Stimulated activated effector memory CD8-positive, alpha-beta T cell treated with anti-CD3 and anti-CD28 coated beads, Interleukin-12 subunit alpha, Interleukin-12 subunit beta, amount 100 ng/mL, for 72 hours (primary cell): ENCODE results near the gene BTG1.

Experiments used
- ATAC-seq: fragments of 150-1000 bp; cut with Tn5 transposase; 2 replicates; pipeline ENCODE4 v1.10.0; 2021
- DNase-seq, 2 donors: peaks; one replicate each; pipeline ENCODE4 v3.0.0; 2021 to 2022; ENCODE audit warnings: low spot score in 2 of 2
- H3K27ac Mint-ChIP-seq: one replicate; pipeline ENCODE4 v1.8.0; 2022; ENCODE audit warnings: mild to moderate bottlenecking, mixed read lengths
- H3K36me3 Mint-ChIP-seq: one replicate; pipeline ENCODE4 v1.8.0; 2022; ENCODE audit warnings: mild to moderate bottlenecking, mixed read lengths
- H3K4me1 Mint-ChIP-seq: one replicate; pipeline ENCODE4 v1.8.0; 2022; ENCODE audit warnings: mixed read lengths
- H3K4me3 Mint-ChIP-seq: one replicate; pipeline ENCODE4 v1.8.0; 2022; ENCODE audit warnings: mild to moderate bottlenecking, mixed read lengths
- H3K9me3 Mint-ChIP-seq: one replicate; pipeline ENCODE4 v1.8.0; 2022; ENCODE audit warnings: mixed read lengths

BTG1 gene

GRCh38 chr12:92129609-92130008 lies 16.0 kb downstream of the BTG1 start:
- DNase-seq (no peak), ATAC-seq (no peak)
- H3K9me3 Mint-ChIP-seq, result no peaks in the 10 kb centered on the region
- H3K4me3 Mint-ChIP-seq, result no peak overlapping the region
- H3K36me3 Mint-ChIP-seq, result peaks cover 79% of the 10 kb centered on the region
- H3K27ac Mint-ChIP-seq, result peak overlapping the region; percentile 60
- peaks cover 57% of the 10 kb centered on the region for H3K4me1 Mint-ChIP-seq

- peaks cover 57% of the 10 kb centered on the region for H3K4me1 Mint-ChIP-seq
- no peaks in the 10 kb centered on the region for H3K9me3 Mint-ChIP-seq
- DNase-seq (no peak), ATAC-seq (no peak)
- peak overlapping the region; percentile 60 for H3K27ac Mint-ChIP-seq
- no peak overlapping the region for H3K4me3 Mint-ChIP-seq
- peaks cover 71% of the 10 kb centered on the region for H3K36me3 Mint-ChIP-seq
These were observed 17.0 kb downstream of the BTG1 start for GRCh38 chr12:92128612-92129011.

GRCh38 chr12:92124689-92125029 lies 21.0 kb downstream of the BTG1 start:
- ATAC-seq, result peak; percentile 47
- peaks cover 32% of the 10 kb centered on the region for H3K4me1 Mint-ChIP-seq
- peaks cover 9% of the 10 kb centered on the region for H3K9me3 Mint-ChIP-seq
- H3K4me3 Mint-ChIP-seq, result no peak overlapping the region
- peak overlapping the region; percentile 75 for H3K27ac Mint-ChIP-seq
- peaks cover 46% of the 10 kb centered on the region for H3K36me3 Mint-ChIP-seq
- no peak for DNase-seq

GRCh38 chr12:92123780-92124688 lies 21.6 kb downstream of the BTG1 start:
- no peak overlapping the region for H3K4me3 Mint-ChIP-seq
- H3K36me3 Mint-ChIP-seq, result peaks cover 39% of the 10 kb centered on the region
- peaks cover 27% of the 10 kb centered on the region for H3K4me1 Mint-ChIP-seq
- DNase-seq (no peak), ATAC-seq (no peak)
- H3K27ac Mint-ChIP-seq, result peak overlapping the region; percentile 75
- peaks cover 9% of the 10 kb centered on the region for H3K9me3 Mint-ChIP-seq

GRCh38 chr12:92122941-92123779 lies 22.5 kb downstream of the BTG1 start:
- peaks cover 27% of the 10 kb centered on the region for H3K4me1 Mint-ChIP-seq
- H3K27ac Mint-ChIP-seq, result peak overlapping the region; percentile 75
- ATAC-seq (peak; percentile 19), DNase-seq (no peak)
- H3K36me3 Mint-ChIP-seq, result peaks cover 33% of the 10 kb centered on the region
- no peak overlapping the region for H3K4me3 Mint-ChIP-seq
- H3K9me3 Mint-ChIP-seq, result peaks cover 9% of the 10 kb centered on the region

- H3K9me3 Mint-ChIP-seq, result peaks cover 9% of the 10 kb centered on the region
- no peak overlapping the region for H3K4me3 Mint-ChIP-seq
These were observed 23.8 kb downstream of the BTG1 start for GRCh38 chr12:92121826-92122225.

GRCh38 chr12:92118826-92119536 lies 26.7 kb downstream of the BTG1 start:
- ATAC-seq (no peak), DNase-seq (no peak)
- peaks cover 9% of the 10 kb centered on the region for H3K36me3 Mint-ChIP-seq
- H3K4me1 Mint-ChIP-seq, result peaks cover 20% of the 10 kb centered on the region
- H3K4me3 Mint-ChIP-seq, result no peak overlapping the region
- H3K9me3 Mint-ChIP-seq, result peaks cover 9% of the 10 kb centered on the region
- no peak overlapping the region for H3K27ac Mint-ChIP-seq

More at GRCh38 chr12:92121826-92122225, 23.8 kb downstream of the BTG1 start:
- peaks cover 28% of the 10 kb centered on the region for H3K36me3 Mint-ChIP-seq
- peaks cover 27% of the 10 kb centered on the region for H3K4me1 Mint-ChIP-seq
- H3K27ac Mint-ChIP-seq, result peak overlapping the region; percentile 33
- no peak for ATAC-seq
- no peak for DNase-seq

- Mint-ChIP-seq H3K36me3 (no peaks in the 10 kb centered on the region), H3K4me1 (peaks cover 41% of the 10 kb centered on the region), H3K27ac (no peak overlapping the region), H3K9me3 (no peaks in the 10 kb centered on the region), H3K4me3 (no peak overlapping the region)
- no peak for DNase-seq
- ATAC-seq, result no peak
These were observed 30.8 kb downstream of the BTG1 start for GRCh38 chr12:92114834-92115233.

- peaks cover 49% of the 10 kb centered on the region for H3K4me1 Mint-ChIP-seq
These were observed 34.4 kb downstream of the BTG1 start for GRCh38 chr12:92111256-92111655.

GRCh38 chr12:92110083-92110640 lies 35.5 kb downstream of the BTG1 start:
- no peaks in the 10 kb centered on the region for H3K36me3 Mint-ChIP-seq
- ATAC-seq (no peak), DNase-seq (no peak)
- H3K9me3 Mint-ChIP-seq, result no peaks in the 10 kb centered on the region
- no peak overlapping the region for H3K4me3 Mint-ChIP-seq
- H3K4me1 Mint-ChIP-seq, result peaks cover 42% of the 10 kb centered on the region
- H3K27ac Mint-ChIP-seq, result peak overlapping the region; percentile 10

More at GRCh38 chr12:92111256-92111655, 34.4 kb downstream of the BTG1 start:
- DNase-seq, result no peak
- ATAC-seq, result no peak
- H3K4me3 Mint-ChIP-seq, result no peak overlapping the region
- H3K9me3 Mint-ChIP-seq, result no peaks in the 10 kb centered on the region
- no peak overlapping the region for H3K27ac Mint-ChIP-seq
- no peaks in the 10 kb centered on the region for H3K36me3 Mint-ChIP-seq

GRCh38 chr12:92109613-92110012 lies 36.0 kb downstream of the BTG1 start:
- ATAC-seq, result no peak
- peaks cover 36% of the 10 kb centered on the region for H3K4me1 Mint-ChIP-seq
- no peaks in the 10 kb centered on the region for H3K36me3 Mint-ChIP-seq
- no peaks in the 10 kb centered on the region for H3K9me3 Mint-ChIP-seq
- DNase-seq, result no peak
- peak overlapping the region; percentile 10 for H3K27ac Mint-ChIP-seq
- H3K4me3 Mint-ChIP-seq, result no peak overlapping the region

- no peak overlapping the region for H3K27ac Mint-ChIP-seq
- peaks cover 35% of the 10 kb centered on the region for H3K4me1 Mint-ChIP-seq
- ATAC-seq (no peak), DNase-seq (no peak)
- H3K9me3 Mint-ChIP-seq, result no peaks in the 10 kb centered on the region
- no peaks in the 10 kb centered on the region for H3K36me3 Mint-ChIP-seq
- no peak overlapping the region for H3K4me3 Mint-ChIP-seq
These were observed 37.0 kb downstream of the BTG1 start for GRCh38 chr12:92108651-92109050.

GRCh38 chr12:92107621-92108131 lies 38.0 kb downstream of the BTG1 start:
- no peaks in the 10 kb centered on the region for H3K36me3 Mint-ChIP-seq
- H3K4me3 Mint-ChIP-seq, result no peak overlapping the region
- H3K27ac Mint-ChIP-seq, result no peak overlapping the region
- H3K9me3 Mint-ChIP-seq, result no peaks in the 10 kb centered on the region
- DNase-seq (no peak), ATAC-seq (no peak)
- H3K4me1 Mint-ChIP-seq, result peaks cover 30% of the 10 kb centered on the region

- Mint-ChIP-seq H3K27ac (no peak overlapping the region), H3K4me3 (no peak overlapping the region), H3K4me1 (peaks cover 27% of the 10 kb centered on the region), H3K36me3 (no peaks in the 10 kb centered on the region), H3K9me3 (no peaks in the 10 kb centered on the region)
- DNase-seq, result no peak
- ATAC-seq, result no peak
These were observed 38.6 kb downstream of the BTG1 start for GRCh38 chr12:92107094-92107493.

GRCh38 chr12:92105676-92106075 lies 40.0 kb downstream of the BTG1 start:
- H3K4me3 Mint-ChIP-seq, result no peak overlapping the region
- DNase-seq (no peak), ATAC-seq (no peak)
- H3K27ac Mint-ChIP-seq, result no peak overlapping the region
- peaks cover 21% of the 10 kb centered on the region for H3K4me1 Mint-ChIP-seq
- no peaks in the 10 kb centered on the region for H3K36me3 Mint-ChIP-seq
- H3K9me3 Mint-ChIP-seq, result no peaks in the 10 kb centered on the region
